Thyroid gland (tissue), 4 donors: ENCODE data around the gene MYL10. TPM values are rescaled to one million over a fixed set of nuclear protein-coding genes. Genes with fewer than 3 reads are reported as not detected.

Experiments used
- DNase-seq, 2 donors: peaks; one replicate each; pipeline ENCODE4 v3.0.0-alpha.2; 2019
- H3K27ac ChIP-seq, 3 donors: fragments of 200-600 bp; sonication (generic); 1 replicate in 2 of 3; 2 replicates in 1 of 3; pipeline ENCODE4 v1.5.1; 2016 to 2019; ENCODE audit warnings: mild to moderate bottlenecking in 1 of 3, moderate library complexity in 1 of 3
- H3K27me3 ChIP-seq: fragments of 200-600 bp; sonication (generic); one replicate; pipeline ENCODE4 v1.5.1; 2019
- H3K36me3 ChIP-seq, 2 donors: fragments of 200-600 bp; sonication (generic); one replicate each; pipeline ENCODE4 v1.5.1; 2016 to 2019
- H3K4me1 ChIP-seq, 2 donors: fragments of 200-600 bp; sonication (generic); one replicate each; pipeline ENCODE4 v1.5.1; 2017 to 2019
- H3K4me3 ChIP-seq, 3 donors: fragments of 200-600 bp; sonication (generic); replicated peaks in 1 of 3; 1 replicate in 2 of 3; 2 replicates in 1 of 3; pipeline ENCODE4 v1.5.1; 2016; ENCODE audit warnings: mild to moderate bottlenecking in 1 of 3
- H3K9me3 ChIP-seq: fragments of 200-600 bp; sonication (generic); one replicate; pipeline ENCODE4 v1.5.1; 2017
- POLR2A ChIP-seq, 2 donors: fragments of 450-650 bp; IDR thresholded peaks; one replicate each; pipeline ENCODE4 v1.6.1; 2017; ENCODE audit warnings: antibody characterized with exemption in 2 of 2, mild to moderate bottlenecking in 2 of 2, moderate library complexity in 1 of 2
- WGBS, 2 donors: methylation state at CpG; one replicate each; pipeline ENCODE4 v1.1.5; 2017; 5-methylcytosine and 5-hydroxymethylcytosine counted together
- intact Hi-C: fragments of 100-400 bp; cut with DNase I; formaldehyde crosslinking; loops from one replicate; pipeline ENCODE4 v1.15.1; 2023
- total RNA-seq, 4 donors: library from RNA; depleted of rRNA; stranded (reverse); fragments of >200 nt; gene quantifications; one replicate each; pipeline ENCODE4 v1.2.3, GENCODE V29; 2016
- TF ChIP-seq, protein P1 (sequence below), 6 experiments: fragments of 200-600 bp in 3 of 6; fragments of 450-650 bp in 3 of 6; sonication (generic) in 3 of 6; IDR thresholded peaks; one replicate each; pipeline ENCODE4 v1.5.1; 2016 to 2019; ENCODE audit warnings: antibody characterized with exemption in 6 of 6, mild to moderate bottlenecking in 2 of 6, inconsistent platforms in 1 of 6, moderate library complexity in 1 of 6

The MYL10 gene
- total RNA-seq, 4 donors from 2014 or later: not detected

GRCh38 chr7:101565601-101566209 lies 63.4 kb downstream of the MYL10 start:
- H3K27me3 ChIP-seq: no peaks in the 10 kb centered on the region
- intact Hi-C loops: no loop called here
- no peaks in the 10 kb centered on the region for H3K4me1 ChIP-seq
- DNase-seq: no peak
- H3K36me3 ChIP-seq: no peaks in the 10 kb centered on the region
- H3K9me3 ChIP-seq: no peaks in the 10 kb centered on the region
- TF ChIP-seq POLR2A (IDR thresholded peaks at IDR 0.05): no peak
- 91 to 92% methylated on average over 8 of the region's 8 CpGs for WGBS, 2 donors
- no peak overlapping the region for H3K27ac ChIP-seq
- no peak overlapping the region for H3K4me3 ChIP-seq

DNA sequence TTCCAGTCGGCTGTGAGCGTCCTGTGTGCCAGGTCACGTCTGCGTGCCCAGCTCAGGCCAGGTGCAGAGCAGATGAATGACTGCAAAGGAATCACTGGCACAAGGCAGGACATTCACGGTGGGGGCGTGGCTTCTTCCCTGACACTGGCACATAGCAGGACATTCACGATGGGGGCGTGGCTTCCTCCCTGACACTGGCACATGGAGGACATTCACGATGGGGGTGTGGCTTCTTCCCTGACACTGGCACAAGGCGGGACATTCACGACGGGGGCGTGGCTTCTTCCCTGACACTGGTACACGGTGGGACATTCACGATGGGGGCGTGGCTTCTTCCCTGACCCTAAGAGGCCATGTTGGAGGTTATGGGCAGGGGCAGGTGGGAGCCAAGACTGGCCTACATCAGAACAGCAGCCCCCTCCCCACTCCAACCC lies 64.3 kb downstream of the MYL10 start:
- TF ChIP-seq, protein P1, sequence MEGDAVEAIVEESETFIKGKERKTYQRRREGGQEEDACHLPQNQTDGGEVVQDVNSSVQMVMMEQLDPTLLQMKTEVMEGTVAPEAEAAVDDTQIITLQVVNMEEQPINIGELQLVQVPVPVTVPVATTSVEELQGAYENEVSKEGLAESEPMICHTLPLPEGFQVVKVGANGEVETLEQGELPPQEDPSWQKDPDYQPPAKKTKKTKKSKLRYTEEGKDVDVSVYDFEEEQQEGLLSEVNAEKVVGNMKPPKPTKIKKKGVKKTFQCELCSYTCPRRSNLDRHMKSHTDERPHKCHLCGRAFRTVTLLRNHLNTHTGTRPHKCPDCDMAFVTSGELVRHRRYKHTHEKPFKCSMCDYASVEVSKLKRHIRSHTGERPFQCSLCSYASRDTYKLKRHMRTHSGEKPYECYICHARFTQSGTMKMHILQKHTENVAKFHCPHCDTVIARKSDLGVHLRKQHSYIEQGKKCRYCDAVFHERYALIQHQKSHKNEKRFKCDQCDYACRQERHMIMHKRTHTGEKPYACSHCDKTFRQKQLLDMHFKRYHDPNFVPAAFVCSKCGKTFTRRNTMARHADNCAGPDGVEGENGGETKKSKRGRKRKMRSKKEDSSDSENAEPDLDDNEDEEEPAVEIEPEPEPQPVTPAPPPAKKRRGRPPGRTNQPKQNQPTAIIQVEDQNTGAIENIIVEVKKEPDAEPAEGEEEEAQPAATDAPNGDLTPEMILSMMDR (IDR thresholded peaks at IDR 0.05): no peak
- TF ChIP-seq POLR2A (IDR thresholded peaks at IDR 0.05): no peak
- intact Hi-C loops: no loop called here
- no peaks in the 10 kb centered on the region for H3K9me3 ChIP-seq
- H3K27ac ChIP-seq: no peak overlapping the region
- H3K4me1 ChIP-seq: no peaks in the 10 kb centered on the region
- H3K36me3 ChIP-seq: no peaks in the 10 kb centered on the region
- no peak overlapping the region for H3K4me3 ChIP-seq
- DNase-seq: peak; percentile 6 to 14
- no peaks in the 10 kb centered on the region for H3K27me3 ChIP-seq
- WGBS, 2 donors: 38 to 48% methylated on average over 14 of the region's 16 CpGs

GRCh38 chr7:101563943-101564777 lies 64.9 kb downstream of the MYL10 start:
- Histone ChIP-seq H3K4me1 (no peaks in the 10 kb centered on the region), H3K9me3 (no peaks in the 10 kb centered on the region), H3K27me3 (no peaks in the 10 kb centered on the region), H3K36me3 (no peaks in the 10 kb centered on the region), H3K27ac (no peak overlapping the region), H3K4me3 (no peak overlapping the region)
- intact Hi-C loops: no loop called here
- TF ChIP-seq, protein P1 (IDR thresholded peaks at IDR 0.05): no peak
- TF ChIP-seq POLR2A (IDR thresholded peaks at IDR 0.05): no peak
- WGBS, 2 donors: 71 to 74% methylated on average over 21 to 23 of the region's 23 CpGs
- DNase-seq: no peak

Other genes starting within 250 kb of the MYL10 start
- gene CUX1, start 188.3 kb upstream of the MYL10 start, total RNA-seq: 100 to 1,000 TPM in 3 of 4 donors, 10 to 100 TPM in 1; 93.8 to 156 (median 112) TPM